ENCODE results near the gene VSIR.

- no peak for TF ChIP-seq POLR2AphosphoS5 (IDR thresholded peaks at IDR 0.05; ENCODE audit: low read depth, low read length)
- no peak for TF ChIP-seq SPI1 (IDR thresholded peaks at IDR 0.05; ENCODE audit: low read depth, low read length)
- no peak for TF ChIP-seq POLR2A (IDR thresholded peaks at IDR 0.05; ENCODE audit: low read depth, low read length)
- no peak for TF ChIP-seq POU2F2 (IDR thresholded peaks at IDR 0.05; ENCODE audit: low read depth, low read length)
- no peak for TF ChIP-seq TAF1 (IDR thresholded peaks at IDR 0.05; ENCODE audit: low read depth, low read length)
- no peak for TF ChIP-seq PAX5 (IDR thresholded peaks at IDR 0.05; ENCODE audit: insufficient read depth, low read length, severe bottlenecking)
Observed at GRCh38 chr10:71818674-71819260, 45.4 kb upstream of the VSIR start.
